Left ventricle myocardium superior (tissue), 1 donor: ENCODE measurements around the gene CD58. TPM values are rescaled to one million over a fixed set of nuclear protein-coding genes. Genes with fewer than 3 reads are reported as not detected.

ENCODE experiments used
- ATAC-seq: fragments of 200-7000 bp; cut with Tn5 transposase; one replicate; pipeline ENCODE4 v1.9.1; 2020; ENCODE audit warnings: mild to moderate bottlenecking, moderate library complexity
- DNase-seq: peaks from one replicate; pipeline ENCODE4 v3.0.0-alpha.2; 2020
- intact Hi-C: fragments of 100-400 bp; cut with micrococcal nuclease; formaldehyde crosslinking; loops from one replicate; pipeline ENCODE4 v1.11.0; 2022
- total RNA-seq: library from RNA; stranded (reverse); fragmentation: NEBNext Ultra II Directional; extraction: Animal tissue kit (Norgen Biotek cat#: 25700); gene quantifications from one replicate; pipeline ENCODE4 v1.2.1, GENCODE V29; 2021
- donor health status: DM: no; HTN: yes; CAD: no; lungs with severe emphysema.

Gene CD58
- total RNA-seq, 1 donor from 2014 or later = 26.1 TPM

GRCh38 chr1:116503546-116504307, 67.1 kb downstream of the CD58 start:
- ATAC-seq = peak; percentile 72
- peak; percentile 68 for DNase-seq
- intact Hi-C loops = no loop called here

GRCh38 chr1:116502671-116503314, 68.0 kb downstream of the CD58 start:
- intact Hi-C loops = no loop called here
- no peak for DNase-seq
- ATAC-seq = no peak

GRCh38 chr1:116501870-116502244, 69.0 kb downstream of the CD58 start:
- DNase-seq (no peak), ATAC-seq (no peak)
- intact Hi-C loops = no loop called here

GRCh38 chr1:116501125-116501869, 69.5 kb downstream of the CD58 start:
- intact Hi-C loops = no loop called here
- peak; percentile 57 for ATAC-seq
- DNase-seq = no peak

GRCh38 chr1:116498789-116499628, 71.8 kb downstream of the CD58 start:
- ATAC-seq (peak; percentile 58), DNase-seq (peak; percentile 65)
- intact Hi-C loops = no loop called here

GRCh38 chr1:116497656-116498055, 73.2 kb downstream of the CD58 start:
- no peak for DNase-seq
- ATAC-seq = no peak
- intact Hi-C loops = no loop called here

GRCh38 chr1:116496898-116497297, 73.9 kb downstream of the CD58 start:
- intact Hi-C loops = no loop called here

GRCh38 chr1:116496380-116496779, 74.4 kb downstream of the CD58 start:
- intact Hi-C loops = no loop called here
- ATAC-seq = peak; percentile 71
- DNase-seq = peak; percentile 73

More at GRCh38 chr1:116496898-116497297, 73.9 kb downstream of the CD58 start:
- no peak for DNase-seq
- no peak for ATAC-seq

- intact Hi-C loops = no loop called here
- peak; percentile 24 for ATAC-seq
- no peak for DNase-seq
Observed at GRCh38 chr1:116495535-116495934, 75.3 kb downstream of the CD58 start.

GRCh38 chr1:116494745-116495144, 76.1 kb downstream of the CD58 start:
- no peak for ATAC-seq
- intact Hi-C loops = no loop called here
- no peak for DNase-seq

- ATAC-seq (no peak), DNase-seq (no peak)
- intact Hi-C loops = no loop called here
Observed at GRCh38 chr1:116494353-116494692, 76.5 kb downstream of the CD58 start.

- no peak for ATAC-seq
- DNase-seq = no peak
- intact Hi-C loops = no loop called here
Observed at GRCh38 chr1:116493484-116494352, 77.1 kb downstream of the CD58 start.

GRCh38 chr1:116493036-116493435, 77.8 kb downstream of the CD58 start:
- DNase-seq = no peak
- intact Hi-C loops = no loop called here
- ATAC-seq = no peak

- DNase-seq (no peak), ATAC-seq (no peak)
- intact Hi-C loops = no loop called here
Observed at GRCh38 chr1:116492358-116492811, 78.4 kb downstream of the CD58 start.

- ATAC-seq (no peak), DNase-seq (no peak)
- intact Hi-C loops = no loop called here
Observed at GRCh38 chr1:116491700-116492357, 79.0 kb downstream of the CD58 start.

- DNase-seq = no peak
- intact Hi-C loops = no loop called here
- ATAC-seq = no peak
Observed at GRCh38 chr1:116490588-116490987, 80.2 kb downstream of the CD58 start.

- intact Hi-C loops = loop anchor here (5.0 kb wide), 2 partner anchors 132 to 347 kb away; no protein-coding TSS in a partner anchor
- no peak for DNase-seq
- no peak for ATAC-seq
Observed at GRCh38 chr1:116489231-116489697, 81.6 kb downstream of the CD58 start.

GRCh38 chr1:116488071-116488470, 82.8 kb downstream of the CD58 start:
- intact Hi-C loops = loop anchor here (5.0 kb wide), 2 partner anchors 131 to 346 kb away; no protein-coding TSS in a partner anchor
- ATAC-seq (no peak), DNase-seq (no peak)
